Activated T-helper 17 cell treated with anti-CD3 and anti-CD28 coated beads, Interleukin-2, amount 50 U/mL, for 72 hours (primary cell): ENCODE data around the gene PCDHGA1. TPM values are rescaled to one million over a fixed set of nuclear protein-coding genes. Genes with fewer than 3 reads are reported as not detected.
"Not testable (repeated sequence)": the region's sequence is repeated elsewhere in the genome, so short reads cannot be mapped to it uniquely, and the experiment has no call there.

Source experiments
- ATAC-seq: fragments of 150-1000 bp; cut with Tn5 transposase; replicated peaks from 2 replicates; pipeline ENCODE4 v1.10.0; 2021; ENCODE audit warnings: mild to moderate bottlenecking, moderate library complexity
- H3K27ac Mint-ChIP-seq: one replicate; pipeline ENCODE4 v1.8.0; 2022; ENCODE audit warnings: mixed read lengths
- H3K27me3 Mint-ChIP-seq: one replicate; pipeline ENCODE4 v1.8.0; 2022; ENCODE audit warnings: mixed read lengths
- H3K36me3 Mint-ChIP-seq: one replicate; pipeline ENCODE4 v1.8.0; 2022; ENCODE audit warnings: low read depth, mild to moderate bottlenecking, mixed read lengths
- H3K4me1 Mint-ChIP-seq: one replicate; pipeline ENCODE4 v1.8.0; 2022; ENCODE audit warnings: mixed read lengths
- H3K4me3 Mint-ChIP-seq: one replicate; pipeline ENCODE4 v1.8.0; 2022; ENCODE audit warnings: mild to moderate bottlenecking, mixed read lengths
- H3K9me3 Mint-ChIP-seq: one replicate; pipeline ENCODE4 v1.8.0; 2022; ENCODE audit warnings: mixed read lengths
- total RNA-seq, 2 donors: library from RNA; stranded (reverse); gene quantifications; one replicate each; pipeline ENCODE4 v1.2.3, GENCODE V29; 2022

The PCDHGA1 gene
- total RNA-seq, 2 donors from 2014 or later, result 0.09 to 0.16 TPM

- Mint-ChIP-seq H3K4me3 (peak within 1 kb of the TSS; percentile 36), H3K4me1 (no peaks in the 10 kb centered on the region), H3K27ac (no peak within 1 kb of the TSS), H3K9me3 (peaks cover 4% of the 10 kb centered on the region), H3K27me3 (peaks cover 58% of the 10 kb centered on the region), H3K36me3 (peaks cover 6% of the 10 kb centered on the region)
- ATAC-seq, result no peak
Observed at GRCh38 chr5:141402553-141403243, 72.4 kb downstream of the PCDHGA1 start, which contains the start of gene PCDHGA9. PCDHGA9 (plus strand) TSS chr5:141402778; CDS start chr5:141402953, 175 bp downstream.

GRCh38 chr5:141403387-141403786 lies 73.1 kb downstream of the PCDHGA1 start:
- H3K4me1 Mint-ChIP-seq, result no peaks in the 10 kb centered on the region
- peaks cover 6% of the 10 kb centered on the region for H3K36me3 Mint-ChIP-seq
- peaks cover 62% of the 10 kb centered on the region for H3K27me3 Mint-ChIP-seq
- no peak overlapping the region for H3K4me3 Mint-ChIP-seq
- no peak for ATAC-seq
- no peak overlapping the region for H3K27ac Mint-ChIP-seq
- H3K9me3 Mint-ChIP-seq, result peaks cover 8% of the 10 kb centered on the region

GRCh38 chr5:141407790-141408505 lies 77.6 kb downstream of the PCDHGA1 start, which contains the start of gene PCDHGB6:
PCDHGB6 (plus strand) TSS chr5:141408021; CDS start chr5:141408203, 182 bp downstream.
- ATAC-seq, H3K4me1 Mint-ChIP-seq, H3K27ac Mint-ChIP-seq: not testable (repeated sequence)
- H3K36me3 Mint-ChIP-seq, result peaks cover 14% of the 10 kb centered on the region
- peak within 1 kb of the TSS; percentile 45 for H3K4me3 Mint-ChIP-seq
- peaks cover 49% of the 10 kb centered on the region for H3K27me3 Mint-ChIP-seq
- peaks cover 15% of the 10 kb centered on the region for H3K9me3 Mint-ChIP-seq

GRCh38 chr5:141409598-141410306 lies 79.4 kb downstream of the PCDHGA1 start:
- Mint-ChIP-seq H3K27me3 (peaks cover 49% of the 10 kb centered on the region), H3K27ac (no peak overlapping the region)
- ATAC-seq, result no peak

GRCh38 chr5:141411575-141411974 lies 81.3 kb downstream of the PCDHGA1 start:
- peaks cover 29% of the 10 kb centered on the region for H3K36me3 Mint-ChIP-seq
- ATAC-seq, result no peak
- no peak overlapping the region for H3K27ac Mint-ChIP-seq
- H3K4me1 Mint-ChIP-seq, result peaks cover 4% of the 10 kb centered on the region
- peaks cover 15% of the 10 kb centered on the region for H3K9me3 Mint-ChIP-seq
- H3K4me3 Mint-ChIP-seq, result no peak overlapping the region
- H3K27me3 Mint-ChIP-seq, result peaks cover 46% of the 10 kb centered on the region

More at GRCh38 chr5:141409598-141410306, 79.4 kb downstream of the PCDHGA1 start:
- H3K4me1 Mint-ChIP-seq, result peaks cover 4% of the 10 kb centered on the region
- H3K4me3 Mint-ChIP-seq, result no peak overlapping the region
- peaks cover 29% of the 10 kb centered on the region for H3K36me3 Mint-ChIP-seq
- H3K9me3 Mint-ChIP-seq, result peaks cover 15% of the 10 kb centered on the region

- Mint-ChIP-seq H3K4me3 (peak within 1 kb of the TSS; percentile 76), H3K9me3 (peaks cover 15% of the 10 kb centered on the region), H3K36me3 (peaks cover 33% of the 10 kb centered on the region), H3K27ac (peak within 1 kb of the TSS; percentile 22), H3K4me1 (peaks cover 4% of the 10 kb centered on the region), H3K27me3 (peaks cover 43% of the 10 kb centered on the region)
- peak; percentile 70 for ATAC-seq
Observed at GRCh38 chr5:141412854-141413539, 82.7 kb downstream of the PCDHGA1 start, which contains the start of gene PCDHGA10. PCDHGA10 (plus strand) TSS chr5:141412987; CDS start chr5:141413176, 189 bp downstream.

- peaks cover 45% of the 10 kb centered on the region for H3K27me3 Mint-ChIP-seq
Observed at GRCh38 chr5:141413540-141414069, 83.3 kb downstream of the PCDHGA1 start.

GRCh38 chr5:141414548-141415274 lies 84.4 kb downstream of the PCDHGA1 start:
- Mint-ChIP-seq H3K36me3 (peaks cover 34% of the 10 kb centered on the region), H3K27me3 (peaks cover 43% of the 10 kb centered on the region), H3K4me3 (peak overlapping the region; percentile 76)
- not testable (repeated sequence) for H3K9me3 Mint-ChIP-seq, ATAC-seq, H3K4me1 Mint-ChIP-seq, H3K27ac Mint-ChIP-seq

More at GRCh38 chr5:141413540-141414069, 83.3 kb downstream of the PCDHGA1 start:
- peaks cover 39% of the 10 kb centered on the region for H3K36me3 Mint-ChIP-seq
- peak overlapping the region; percentile 76 for H3K4me3 Mint-ChIP-seq
- peaks cover 4% of the 10 kb centered on the region for H3K4me1 Mint-ChIP-seq
- H3K9me3 Mint-ChIP-seq, result peaks cover 11% of the 10 kb centered on the region
- no peak overlapping the region for H3K27ac Mint-ChIP-seq
- no peak for ATAC-seq

- ATAC-seq, H3K4me1 Mint-ChIP-seq, H3K27ac Mint-ChIP-seq, H3K9me3 Mint-ChIP-seq: not testable (repeated sequence)
- H3K27me3 Mint-ChIP-seq, result peaks cover 44% of the 10 kb centered on the region
- H3K4me3 Mint-ChIP-seq, result peak overlapping the region; percentile 6
- H3K36me3 Mint-ChIP-seq, result peaks cover 31% of the 10 kb centered on the region
Observed at GRCh38 chr5:141415275-141415618, 84.9 kb downstream of the PCDHGA1 start.

- ATAC-seq, result peak; percentile 76
- Mint-ChIP-seq H3K27me3 (peaks cover 62% of the 10 kb centered on the region), H3K4me3 (peak within 1 kb of the TSS; percentile 51), H3K36me3 (peaks cover 44% of the 10 kb centered on the region)
- H3K9me3 Mint-ChIP-seq, H3K27ac Mint-ChIP-seq, H3K4me1 Mint-ChIP-seq: not testable (repeated sequence)
Observed at GRCh38 chr5:141417494-141418172, 87.3 kb downstream of the PCDHGA1 start, which contains the start of gene PCDHGB7. PCDHGB7 (plus strand) TSS chr5:141417677; CDS start chr5:141417860, 183 bp downstream.

- Mint-ChIP-seq H3K9me3 (no peaks in the 10 kb centered on the region), H3K27ac (no peak overlapping the region)
Observed at GRCh38 chr5:141419074-141419880, 89.0 kb downstream of the PCDHGA1 start.

GRCh38 chr5:141420855-141421488 lies 90.7 kb downstream of the PCDHGA1 start, which contains the start of gene PCDHGA11:
PCDHGA11 (plus strand) TSS chr5:141421051; CDS start chr5:141421228, 177 bp downstream.
- Mint-ChIP-seq H3K27me3 (peaks cover 62% of the 10 kb centered on the region), H3K4me1 (no peaks in the 10 kb centered on the region), H3K36me3 (peaks cover 26% of the 10 kb centered on the region), H3K4me3 (peak within 1 kb of the TSS; percentile 55), H3K27ac (no peak within 1 kb of the TSS), H3K9me3 (no peaks in the 10 kb centered on the region)
- ATAC-seq, result peak; percentile 50

More at GRCh38 chr5:141419074-141419880, 89.0 kb downstream of the PCDHGA1 start:
- Mint-ChIP-seq H3K36me3 (peaks cover 30% of the 10 kb centered on the region), H3K4me3 (no peak overlapping the region), H3K27me3 (peaks cover 60% of the 10 kb centered on the region), H3K4me1 (no peaks in the 10 kb centered on the region)
- ATAC-seq, result no peak
